ENCODE data around the gene NPEPPS.

NPEPPS gene

GRCh38 chr17:47670064-47670463 is 139.2 kb downstream of the NPEPPS start:
- Histone ChIP-seq H3K27ac (ENCODE audit: low read depth, low read length) (no peak overlapping the region), H3K27me3 (ENCODE audit: control insufficient read depth, insufficient read depth, low read length) (no peaks in the 10 kb centered on the region), H3K9me3 (ENCODE audit: control insufficient read depth, insufficient read depth, low read depth, low read length) (no peaks in the 10 kb centered on the region), H3K36me3 (ENCODE audit: control insufficient read depth, insufficient read depth, low read length) (peaks cover 95% of the 10 kb centered on the region), H3K9ac (ENCODE audit: low read length) (no peak overlapping the region), H3K4me3 (ENCODE audit: low read depth, low read length) (no peak overlapping the region), H3K4me1 (ENCODE audit: control insufficient read depth, insufficient read depth, low read length) (peaks cover 3% of the 10 kb centered on the region; the same call in 1 of the 2 replicates)
